Ramos (cell line): Measurements from ENCODE around the gene CD164L2.

Source experiments
- in situ Hi-C: fragments of 300-500 bp; cut with MboI; formaldehyde crosslinking; loops from one replicate; pipeline ENCODE4 v1.14.3; 2022; ENCODE audit warnings: low sequenced_read_pairs; ENCODE audit not compliant: unreplicated experiment

The CD164L2 gene

GRCh38 chr1:27351541-27352107 is 31.5 kb downstream of the CD164L2 start:
- in situ Hi-C loops: no loop called here

GRCh38 chr1:27350663-27351540 is 32.2 kb downstream of the CD164L2 start:
- in situ Hi-C loops: no loop called here

GRCh38 chr1:27349784-27350662 is 33.1 kb downstream of the CD164L2 start:
- in situ Hi-C loops: no loop called here

GRCh38 chr1:27348861-27349783 is 34.0 kb downstream of the CD164L2 start:
- in situ Hi-C loops: no loop called here

- in situ Hi-C loops: no loop called here
Measured at GRCh38 chr1:27346991-27347624, 36.0 kb downstream of the CD164L2 start.

- in situ Hi-C loops: no loop called here
Measured at GRCh38 chr1:27346357-27346756, 36.8 kb downstream of the CD164L2 start.

- in situ Hi-C loops: no loop called here
Measured at GRCh38 chr1:27345272-27345671, 37.9 kb downstream of the CD164L2 start.

- in situ Hi-C loops: no loop called here
Measured at GRCh38 chr1:27343639-27344025, 39.5 kb downstream of the CD164L2 start.

- in situ Hi-C loops: no loop called here
Measured at GRCh38 chr1:27342778-27343638, 40.1 kb downstream of the CD164L2 start.

- in situ Hi-C loops: no loop called here
Measured at GRCh38 chr1:27342391-27342777, 40.7 kb downstream of the CD164L2 start.

GRCh38 chr1:27341525-27342252 is 41.4 kb downstream of the CD164L2 start, which contains the start of gene SYTL1:
Gene SYTL1, plus strand, starts transcription at chr1:27342022. Its CDS starts 3,313 bp downstream, at chr1:27345335.
- in situ Hi-C loops: no loop called here

- in situ Hi-C loops: no loop called here
Measured at GRCh38 chr1:27339213-27339612, 43.9 kb downstream of the CD164L2 start.

- in situ Hi-C loops: no loop called here
Measured at GRCh38 chr1:27338751-27339150, 44.4 kb downstream of the CD164L2 start.

- in situ Hi-C loops: no loop called here
Measured at GRCh38 chr1:27336756-27337155, 46.4 kb downstream of the CD164L2 start.

- in situ Hi-C loops: no loop called here
Measured at GRCh38 chr1:27335506-27336422, 47.4 kb downstream of the CD164L2 start.

- in situ Hi-C loops: no loop called here
Measured at GRCh38 chr1:27333717-27334279, 49.3 kb downstream of the CD164L2 start.
